OCI-LY3 (cell line): ENCODE data around the gene RIPK4.

Experiments used
- EZH2phosphoT487 ChIP-seq: fragments of 200-600 bp; shearing (Covaris generic); IDR thresholded peaks from 2 replicates; pipeline ENCODE4 v1.6.1; 2018; ENCODE audit warnings: antibody characterized with exemption, mixed run types, low read depth
- TF ChIP-seq, protein P1 (sequence below): fragments of 200-600, 300-600 bp; sonication (generic); IDR thresholded peaks from 2 replicates; pipeline ENCODE4 v1.5.1; 2014; ENCODE audit warnings: antibody characterized with exemption, low read length, low read depth

DNA sequence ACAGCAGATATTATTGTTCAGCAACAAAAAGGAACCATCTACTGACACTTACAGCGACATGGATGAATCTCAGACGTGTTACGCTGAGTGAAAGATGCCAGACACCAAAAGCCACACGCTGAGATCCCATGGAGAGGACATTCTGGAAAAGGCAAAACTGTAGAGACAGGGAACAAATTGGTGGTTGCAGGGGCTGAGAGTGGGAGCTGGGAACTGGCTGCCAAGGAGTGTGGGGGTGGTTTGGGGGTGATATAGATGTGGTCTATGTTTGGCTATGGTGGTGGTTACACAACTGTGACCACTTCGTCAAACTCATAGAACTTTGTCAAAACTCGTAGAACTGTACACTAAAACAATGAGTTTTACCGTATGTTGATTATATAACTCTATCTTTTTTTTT lies 57.7 kb downstream of the RIPK4 start:
- TF ChIP-seq, protein P1, sequence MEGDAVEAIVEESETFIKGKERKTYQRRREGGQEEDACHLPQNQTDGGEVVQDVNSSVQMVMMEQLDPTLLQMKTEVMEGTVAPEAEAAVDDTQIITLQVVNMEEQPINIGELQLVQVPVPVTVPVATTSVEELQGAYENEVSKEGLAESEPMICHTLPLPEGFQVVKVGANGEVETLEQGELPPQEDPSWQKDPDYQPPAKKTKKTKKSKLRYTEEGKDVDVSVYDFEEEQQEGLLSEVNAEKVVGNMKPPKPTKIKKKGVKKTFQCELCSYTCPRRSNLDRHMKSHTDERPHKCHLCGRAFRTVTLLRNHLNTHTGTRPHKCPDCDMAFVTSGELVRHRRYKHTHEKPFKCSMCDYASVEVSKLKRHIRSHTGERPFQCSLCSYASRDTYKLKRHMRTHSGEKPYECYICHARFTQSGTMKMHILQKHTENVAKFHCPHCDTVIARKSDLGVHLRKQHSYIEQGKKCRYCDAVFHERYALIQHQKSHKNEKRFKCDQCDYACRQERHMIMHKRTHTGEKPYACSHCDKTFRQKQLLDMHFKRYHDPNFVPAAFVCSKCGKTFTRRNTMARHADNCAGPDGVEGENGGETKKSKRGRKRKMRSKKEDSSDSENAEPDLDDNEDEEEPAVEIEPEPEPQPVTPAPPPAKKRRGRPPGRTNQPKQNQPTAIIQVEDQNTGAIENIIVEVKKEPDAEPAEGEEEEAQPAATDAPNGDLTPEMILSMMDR, result no peak
- TF ChIP-seq EZH2phosphoT487, result no peak
